HCT116 (cell line): ENCODE measurements around the gene CYP3A5. TPM values are rescaled to one million over a fixed set of nuclear protein-coding genes. Genes with fewer than 3 reads are reported as not detected.

Source experiments
- ATAC-seq: fragments of 200-7000 bp; cut with Tn5 transposase; 2 replicates; pipeline ENCODE4 v1.9.1; 2020; ENCODE audit warnings: mild to moderate bottlenecking, moderate library complexity
- BruUV-seq: library from RNA; stranded (reverse); fragments of 400-500 nt; replicated peaks from 2 replicates; lab custom pipeline; 2021; lab: Mats Ljungman, UMichigan
- CTCF ChIA-PET: fragments of 300-600 bp; sonication (Branson Sonifier 250); formaldehyde crosslinking; loops from one replicate; lab custom pipeline; 2021; ENCODE audit warnings: antibody characterized with exemption; lab: Charles Lee
- POLR2A ChIA-PET: fragments of 300-600, 350-600 bp; sonication (Branson Sonifier 250); formaldehyde crosslinking; loops from one replicate; lab custom pipeline; 2021; ENCODE audit warnings: antibody characterized with exemption; lab: Charles Lee
- RAD21 ChIA-PET, 2 experiments: fragments of 300-600 bp; sonication (Branson Sonifier 250); formaldehyde crosslinking; loops; one replicate each; lab custom pipeline; 2023; ENCODE audit warnings: low total read pairs in 2 of 2; ENCODE audit not compliant: uncharacterized antibody in 2 of 2, unreplicated experiment in 2 of 2, low non-redundant PET in 1 of 2; lab: Charles Lee
- DNase-seq: peaks from one replicate; pipeline ENCODE4 v3.0.0-alpha.2; 2010; ENCODE audit warnings: low read depth, low spot score
- H2AFZ ChIP-seq: fragments of 200-600 bp; shearing (Covaris generic), sonication (generic); 2 replicates; pipeline ENCODE4 v1.6.1; 2017; ENCODE audit warnings: low read depth, mixed run types, mixed read lengths, antibody characterized with exemption, low read length; ENCODE audit not compliant: poor library complexity, severe bottlenecking
- H3K27ac ChIP-seq: 2 replicates; pipeline ENCODE4 v1.5.1; 2012; ENCODE audit warnings: low read depth, low read length
- H3K27me3 ChIP-seq: fragments of 200-600 bp; sonication (generic); 2 replicates; pipeline ENCODE4 v1.6.1; 2016; ENCODE audit warnings: mixed run types, low read length, mixed read lengths; ENCODE audit not compliant: insufficient read depth
- H3K36me3 ChIP-seq, 2 experiments: fragments of 200-500 bp in 1 of 2; fragments of 200-600 bp in 1 of 2; sonication (Bioruptor generic) in 1 of 2; sonication (generic) in 1 of 2; 2 replicates each; pipeline versions ENCODE4 v1.5.1 to v1.6.1; 2014 to 2016; ENCODE audit warnings: low read length in 2 of 2, inconsistent platforms in 1 of 2, mixed read lengths in 1 of 2, mixed run types in 1 of 2; ENCODE audit not compliant: insufficient read depth in 2 of 2, control insufficient read depth in 1 of 2
- H3K4me1 ChIP-seq, 2 experiments: fragments of 200-600 bp in 1 of 2; sonication (generic) in 1 of 2; 2 replicates each; pipeline versions ENCODE4 v1.5.1 to v1.6.1; 2012 to 2017; ENCODE audit warnings: low read length in 2 of 2, inconsistent platforms in 1 of 2, mild to moderate bottlenecking in 1 of 2, mixed read lengths in 1 of 2, mixed run types in 1 of 2, moderate library complexity in 1 of 2; ENCODE audit not compliant: insufficient read depth in 2 of 2, control insufficient read depth in 1 of 2
- H3K4me2 ChIP-seq: fragments of 200-600 bp; sonication (generic); 2 replicates; pipeline ENCODE4 v1.6.1; 2017; ENCODE audit warnings: mixed run types, low read length, mixed read lengths
- H3K4me3 ChIP-seq, 2 experiments: fragments of 200-600 bp in 1 of 2; sonication (generic) in 1 of 2; replicated peaks in 1 of 2; 2 replicates each; pipeline ENCODE4 v1.5.1; 2011 to 2016; ENCODE audit warnings: low read length in 2 of 2, control low read depth in 1 of 2, low read depth in 1 of 2, mild to moderate bottlenecking in 1 of 2, mixed read lengths in 1 of 2, mixed run types in 1 of 2
- H3K79me2 ChIP-seq: fragments of 200-600 bp; sonication (generic); 2 replicates; pipeline ENCODE4 v1.6.1; 2017; ENCODE audit warnings: mild to moderate bottlenecking, mixed run types, low read length, moderate library complexity, mixed read lengths; ENCODE audit not compliant: insufficient read depth
- H3K9ac ChIP-seq: fragments of 200-600 bp; sonication (generic); 2 replicates; pipeline ENCODE4 v1.6.1; 2016; ENCODE audit warnings: low read length, mixed read lengths
- H3K9me2 ChIP-seq: fragments of 200-600 bp; sonication (generic), shearing (Covaris generic); 2 replicates; pipeline ENCODE4 v1.6.1; 2017; ENCODE audit warnings: mixed run types, mild to moderate bottlenecking, moderate library complexity; ENCODE audit not compliant: insufficient read depth
- H3K9me3 ChIP-seq, 2 experiments: fragments of 200-500 bp in 1 of 2; fragments of 200-600 bp in 1 of 2; sonication (Bioruptor generic) in 1 of 2; sonication (generic) in 1 of 2; 2 replicates each; pipeline ENCODE4 v1.6.1; 2014 to 2017; ENCODE audit warnings: low read length in 2 of 2, mixed read lengths in 2 of 2, inconsistent platforms in 1 of 2, low read depth in 1 of 2, mild to moderate bottlenecking in 1 of 2, mixed run types in 1 of 2, moderate library complexity in 1 of 2; ENCODE audit not compliant: control insufficient read depth in 1 of 2, insufficient read depth in 1 of 2
- H4K20me1 ChIP-seq: fragments of 200-600 bp; sonication (generic), shearing (Covaris generic); 2 replicates; pipeline ENCODE4 v1.6.1; 2017; ENCODE audit warnings: mixed run types, mild to moderate bottlenecking, moderate library complexity; ENCODE audit not compliant: insufficient read depth
- POLR2A ChIP-seq: IDR thresholded peaks from 2 replicates; pipeline ENCODE4 v1.7.0; 2011; ENCODE audit warnings: borderline replicate concordance; ENCODE audit not compliant: insufficient read depth, insufficient read length; ENCODE audit errors: extremely low read depth
- RAD21 ChIP-seq: IDR thresholded peaks from 2 replicates; pipeline ENCODE4 v1.6.1; 2012; ENCODE audit warnings: low read depth, mild to moderate bottlenecking
- YY1 ChIP-seq: IDR thresholded peaks from 2 replicates; pipeline ENCODE4 v1.6.1; 2011; ENCODE audit warnings: low read length, low read depth, moderate library complexity, mild to moderate bottlenecking; ENCODE audit not compliant: insufficient replicate concordance; ENCODE audit errors: extremely low read depth
- intact Hi-C: fragments of 100-400 bp; cut with micrococcal nuclease; formaldehyde crosslinking; loops from 2 replicates; pipeline ENCODE4 v1.10.0; 2022
- total RNA-seq: library from RNA; stranded (reverse); gene quantifications from one replicate; pipeline ENCODE4 v1.2.1, GENCODE V29; 2021; ENCODE audit not compliant: unreplicated experiment
- TF ChIP-seq, protein P1 (sequence below): IDR thresholded peaks from 2 replicates; pipeline ENCODE4 v1.6.1; 2012

The CYP3A5 gene
- total RNA-seq, 1 experiment from 2014 or later, result 1.5 TPM

DNA sequence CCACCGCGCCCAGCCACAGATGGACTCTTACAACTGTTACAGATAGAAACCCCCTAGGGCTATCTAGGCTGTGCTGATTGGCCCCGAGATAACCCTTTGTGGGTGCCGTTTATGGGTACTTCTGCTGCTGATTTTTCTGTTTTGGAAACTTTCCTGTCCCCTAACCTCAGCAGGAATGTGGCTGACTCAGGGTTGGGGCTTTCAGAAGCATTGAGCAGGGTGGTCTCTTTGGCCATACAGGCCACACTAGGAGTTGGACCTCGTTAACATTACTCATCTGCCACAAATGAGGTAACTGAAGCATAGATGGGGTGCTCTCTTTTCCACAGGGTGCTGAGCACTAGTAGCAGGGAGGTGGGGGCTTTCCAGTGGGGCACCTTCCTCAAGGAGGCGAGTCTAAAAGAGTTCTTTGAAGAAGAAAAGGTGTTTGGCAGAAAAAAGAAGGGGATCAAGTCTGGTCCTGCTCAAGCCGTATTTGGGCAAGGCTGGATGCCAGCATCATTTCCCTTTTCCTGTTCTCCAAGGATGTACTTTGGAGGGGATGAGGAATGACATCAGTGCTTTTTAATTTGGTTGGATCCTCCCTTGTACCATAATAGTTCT lies 56.6 kb downstream of the CYP3A5 start:
- CTCF ChIA-PET, result no interaction called here
- BruUV-seq, result no TSS peak

DNA sequence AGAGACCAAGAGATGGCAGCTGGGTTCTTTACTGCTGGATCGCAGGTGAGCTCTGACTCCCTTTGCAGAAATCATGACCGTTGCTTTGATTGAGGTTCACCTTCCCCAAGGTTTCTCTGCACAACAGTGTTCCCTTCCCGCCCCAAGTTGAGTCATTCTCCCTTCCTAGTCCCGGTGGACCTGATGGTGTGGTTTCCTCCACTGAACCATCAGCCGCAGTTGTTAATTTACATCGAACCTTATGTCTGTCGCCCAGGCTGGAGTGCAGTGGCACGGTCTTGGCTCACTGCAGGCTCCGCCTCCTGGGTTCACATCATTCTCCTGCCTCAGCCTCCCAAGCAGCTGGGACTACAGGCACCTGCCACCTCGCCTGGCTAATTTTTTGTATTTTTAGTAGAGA lies 57.2 kb downstream of the CYP3A5 start:
- H3K27ac ChIP-seq, result no peak overlapping the region
- H3K4me3 ChIP-seq, result no peak overlapping the region
- RAD21 ChIA-PET, result no interaction called here
- no peak overlapping the region for H3K4me2 ChIP-seq
- no peak overlapping the region for H2AFZ ChIP-seq
- no peak overlapping the region for H3K9ac ChIP-seq
- H3K9me3 ChIP-seq, result no peaks in the 10 kb centered on the region
- no peaks in the 10 kb centered on the region for H3K9me2 ChIP-seq
- no peak for DNase-seq
- peak; percentile 15; the same call in 1 of the 2 replicates for TF ChIP-seq RAD21
- TF ChIP-seq, protein P1, sequence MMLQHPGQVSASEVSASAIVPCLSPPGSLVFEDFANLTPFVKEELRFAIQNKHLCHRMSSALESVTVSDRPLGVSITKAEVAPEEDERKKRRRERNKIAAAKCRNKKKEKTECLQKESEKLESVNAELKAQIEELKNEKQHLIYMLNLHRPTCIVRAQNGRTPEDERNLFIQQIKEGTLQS, result no peak
- H4K20me1 ChIP-seq, result no peaks in the 10 kb centered on the region
- peaks cover 57 to 61% of the 10 kb centered on the region in 2 experiments; a peak in 3 of 4 replicates for H3K36me3 ChIP-seq
- peaks cover 5 to 14% of the 10 kb centered on the region in 2 experiments for H3K4me1 ChIP-seq
- no peak for ATAC-seq
- POLR2A ChIA-PET, result no interaction called here
- intact Hi-C loops, result no loop called here
- CTCF ChIA-PET, result no interaction called here
- peaks cover 50% of the 10 kb centered on the region for H3K79me2 ChIP-seq
- no TSS peak for BruUV-seq
- no peaks in the 10 kb centered on the region for H3K27me3 ChIP-seq

More for the DNA sequence above, 56.6 kb downstream of the CYP3A5 start:
- Histone ChIP-seq H2AFZ (no peak overlapping the region), H3K4me2 (no peak overlapping the region), H3K36me3 (peaks cover 61 to 63% of the 10 kb centered on the region in 2 experiments; a peak in 3 of 4 replicates), H3K4me3 (no peak overlapping the region), H3K79me2 (peaks cover 44% of the 10 kb centered on the region), H3K27me3 (no peaks in the 10 kb centered on the region), H3K27ac (no peak overlapping the region), H4K20me1 (no peaks in the 10 kb centered on the region), H3K4me1 (peaks cover 0 to 8% of the 10 kb centered on the region in 2 experiments; a peak in 3 of 4 replicates), H3K9ac (no peak overlapping the region), H3K9me3 (no peaks in the 10 kb centered on the region), H3K9me2 (no peaks in the 10 kb centered on the region)
- TF ChIP-seq RAD21 (no peak), POLR2A (no peak), YY1 (no peak)
- RAD21 ChIA-PET, result no interaction called here
- no peak for DNase-seq
- ATAC-seq, result no peak
- intact Hi-C loops, result no loop called here
- POLR2A ChIA-PET, result no interaction called here
